Measurements from ENCODE around the gene TPX2.

Gene TPX2

GRCh38 chr20:31817461-31817860 lies 78.4 kb downstream of the TPX2 start:
- Histone ChIP-seq H3F3A (ENCODE audit: insufficient read depth, low read length) (no peaks in the 10 kb centered on the region), H2AFZ (ENCODE audit: low read length) (no peak overlapping the region), H3K9ac (ENCODE audit: low read length) (no peak overlapping the region), H3K9me2 (ENCODE audit: low read depth, low read length) (no peaks in the 10 kb centered on the region), H3K36me3 (ENCODE audit: insufficient read depth, low read length) (no peaks in the 10 kb centered on the region), H3K27me3 (ENCODE audit: insufficient read depth, low read length) (no peaks in the 10 kb centered on the region), H3K9me3 (ENCODE audit: low read length) (no peaks in the 10 kb centered on the region), H3K4me1 (ENCODE audit: insufficient read depth, low read length, severe bottlenecking) (no peaks in the 10 kb centered on the region), H3K4me3 (ENCODE audit: low read depth, low read length, poor library complexity, severe bottlenecking) (no peak overlapping the region), H3K79me2 (ENCODE audit: insufficient read depth, low read length) (no peaks in the 10 kb centered on the region), H3K4me2 (ENCODE audit: low read length) (no peak overlapping the region), H3K27ac (ENCODE audit: low read depth, low read length, poor library complexity, severe bottlenecking) (no peak overlapping the region), H4K20me1 (ENCODE audit: insufficient read depth, low read length) (no peaks in the 10 kb centered on the region)
- TF ChIP-seq, protein P1, sequence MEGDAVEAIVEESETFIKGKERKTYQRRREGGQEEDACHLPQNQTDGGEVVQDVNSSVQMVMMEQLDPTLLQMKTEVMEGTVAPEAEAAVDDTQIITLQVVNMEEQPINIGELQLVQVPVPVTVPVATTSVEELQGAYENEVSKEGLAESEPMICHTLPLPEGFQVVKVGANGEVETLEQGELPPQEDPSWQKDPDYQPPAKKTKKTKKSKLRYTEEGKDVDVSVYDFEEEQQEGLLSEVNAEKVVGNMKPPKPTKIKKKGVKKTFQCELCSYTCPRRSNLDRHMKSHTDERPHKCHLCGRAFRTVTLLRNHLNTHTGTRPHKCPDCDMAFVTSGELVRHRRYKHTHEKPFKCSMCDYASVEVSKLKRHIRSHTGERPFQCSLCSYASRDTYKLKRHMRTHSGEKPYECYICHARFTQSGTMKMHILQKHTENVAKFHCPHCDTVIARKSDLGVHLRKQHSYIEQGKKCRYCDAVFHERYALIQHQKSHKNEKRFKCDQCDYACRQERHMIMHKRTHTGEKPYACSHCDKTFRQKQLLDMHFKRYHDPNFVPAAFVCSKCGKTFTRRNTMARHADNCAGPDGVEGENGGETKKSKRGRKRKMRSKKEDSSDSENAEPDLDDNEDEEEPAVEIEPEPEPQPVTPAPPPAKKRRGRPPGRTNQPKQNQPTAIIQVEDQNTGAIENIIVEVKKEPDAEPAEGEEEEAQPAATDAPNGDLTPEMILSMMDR (IDR thresholded peaks at IDR 0.05; ENCODE audit: low read length), result no peak
- TF ChIP-seq EZH2 (IDR thresholded peaks at IDR 0.05; ENCODE audit: borderline replicate concordance, low read length), result no peak

DNA sequence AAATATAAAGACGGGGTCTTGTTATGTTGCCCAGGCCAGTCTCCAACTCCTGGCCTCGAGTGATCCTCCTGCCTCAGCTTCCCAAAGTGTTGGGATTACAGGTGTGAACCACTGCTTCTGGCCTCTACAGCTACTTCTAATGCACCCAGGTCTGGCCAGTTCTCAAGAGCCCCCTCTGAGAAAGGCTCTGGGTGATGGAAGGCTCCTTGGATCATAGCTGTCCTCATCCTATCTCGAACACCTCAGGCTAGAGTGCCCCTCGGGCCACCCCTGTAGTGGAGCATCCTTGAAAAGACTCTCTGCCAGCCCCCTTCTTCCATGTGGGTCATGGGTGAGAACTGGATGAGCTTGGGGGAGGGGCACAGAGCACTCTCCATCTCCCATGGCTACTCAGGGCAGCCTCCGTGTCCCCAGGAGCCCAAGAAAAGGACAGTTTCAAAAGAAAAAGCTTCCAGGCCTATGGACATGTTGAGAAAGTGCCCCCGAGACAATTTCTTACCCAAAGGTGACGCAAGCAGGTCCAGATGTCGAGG lies 79.4 kb downstream of the TPX2 start:
- Histone ChIP-seq H3F3A (ENCODE audit: insufficient read depth, low read length) (no peaks in the 10 kb centered on the region), H3K9me2 (ENCODE audit: low read depth, low read length) (no peaks in the 10 kb centered on the region), H3K4me2 (ENCODE audit: low read length) (no peak overlapping the region), H3K36me3 (ENCODE audit: insufficient read depth, low read length) (no peaks in the 10 kb centered on the region), H3K9ac (ENCODE audit: low read length) (no peak overlapping the region), H3K9me3 (ENCODE audit: low read length) (no peaks in the 10 kb centered on the region), H3K4me3 (ENCODE audit: low read depth, low read length, poor library complexity, severe bottlenecking) (no peak overlapping the region), H3K4me1 (ENCODE audit: insufficient read depth, low read length, severe bottlenecking) (no peaks in the 10 kb centered on the region), H2AFZ (ENCODE audit: low read length) (no peak overlapping the region), H3K79me2 (ENCODE audit: insufficient read depth, low read length) (no peaks in the 10 kb centered on the region), H3K27ac (ENCODE audit: low read depth, low read length, poor library complexity, severe bottlenecking) (no peak overlapping the region), H4K20me1 (ENCODE audit: insufficient read depth, low read length) (no peaks in the 10 kb centered on the region), H3K27me3 (ENCODE audit: insufficient read depth, low read length) (no peaks in the 10 kb centered on the region)
- TF ChIP-seq, protein P1 (IDR thresholded peaks at IDR 0.05; ENCODE audit: low read length), result no peak
- TF ChIP-seq EZH2 (IDR thresholded peaks at IDR 0.05; ENCODE audit: borderline replicate concordance, low read length), result no peak

DNA sequence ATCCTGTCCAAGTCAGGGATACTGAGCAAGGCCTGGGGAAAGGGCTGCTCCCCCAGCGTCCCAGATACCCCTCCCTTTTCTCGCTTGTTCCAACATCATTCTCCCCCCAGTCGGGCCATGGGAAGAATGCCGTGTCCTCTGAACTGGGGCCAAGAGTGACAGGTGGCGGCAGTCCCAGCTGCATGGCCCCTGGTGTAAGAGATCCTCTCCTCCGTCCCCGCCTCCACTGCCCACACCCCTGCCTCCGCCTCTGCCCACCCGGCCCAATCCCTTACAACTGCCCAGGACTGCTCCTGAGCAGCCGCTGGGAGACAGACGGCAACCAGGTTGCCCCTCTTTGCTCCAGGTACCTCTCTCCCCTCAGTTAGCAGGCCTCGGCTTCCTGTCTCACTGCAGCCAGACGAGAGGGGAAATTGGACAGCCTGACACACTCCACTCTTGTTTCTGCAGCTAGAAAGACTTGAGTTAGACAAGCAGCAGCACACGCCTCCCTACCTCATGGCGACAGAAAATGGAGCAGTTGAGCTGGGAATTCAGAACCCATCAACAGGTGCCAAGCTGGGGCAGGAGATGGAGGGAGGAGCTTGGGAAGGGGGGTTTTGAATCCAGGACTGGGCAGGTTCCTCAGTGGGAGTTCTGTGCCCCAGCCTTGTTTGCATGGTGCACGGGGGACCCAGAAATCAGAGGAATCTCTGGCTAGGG lies 80.1 kb downstream of the TPX2 start, which contains the start of gene MYLK2:
TSS of gene MYLK2 (plus strand) at position 274 of the 702 bp plus-strand sequence. CDS start at position 499, 225 bp downstream.
- Histone ChIP-seq H3K27me3 (ENCODE audit: insufficient read depth, low read length) (no peaks in the 10 kb centered on the region), H3K27ac (ENCODE audit: low read depth, low read length, poor library complexity, severe bottlenecking) (no peak within 1 kb of the TSS), H3K36me3 (ENCODE audit: insufficient read depth, low read length) (no peaks in the 10 kb centered on the region), H2AFZ (ENCODE audit: low read length) (no peak within 1 kb of the TSS), H3K9me2 (ENCODE audit: low read depth, low read length) (no peaks in the 10 kb centered on the region), H3K9ac (ENCODE audit: low read length) (no peak within 1 kb of the TSS), H3K9me3 (ENCODE audit: low read length) (no peaks in the 10 kb centered on the region), H3K4me2 (ENCODE audit: low read length) (no peak within 1 kb of the TSS), H3K4me3 (ENCODE audit: low read depth, low read length, poor library complexity, severe bottlenecking) (no peak within 1 kb of the TSS), H3K4me1 (ENCODE audit: insufficient read depth, low read length, severe bottlenecking) (no peaks in the 10 kb centered on the region), H4K20me1 (ENCODE audit: insufficient read depth, low read length) (no peaks in the 10 kb centered on the region), H3K79me2 (ENCODE audit: insufficient read depth, low read length) (no peaks in the 10 kb centered on the region), H3F3A (ENCODE audit: insufficient read depth, low read length) (no peaks in the 10 kb centered on the region)
- TF ChIP-seq EZH2 (IDR thresholded peaks at IDR 0.05; ENCODE audit: borderline replicate concordance, low read length), result no peak
- TF ChIP-seq, protein P1 (IDR thresholded peaks at IDR 0.05; ENCODE audit: low read length), result no peak
